NOMO-1 treated with DMSO at 0.1 percent for 48 hours (cell line): ENCODE data around the gene RRP1B.
A peak's percentile ranks its signal among the peaks of the same experiment; 100 is the strongest.
"Not testable (repeated sequence)": the region's sequence is repeated elsewhere in the genome, so short reads cannot be mapped to it uniquely, and the experiment has no call there.

Experiments used
- DNase-seq: peaks from one replicate; lab custom pipeline; 2025; ENCODE audit not compliant: unreplicated experiment; lab: John Stamatoyannopoulos, UW

Gene RRP1B, protein sequence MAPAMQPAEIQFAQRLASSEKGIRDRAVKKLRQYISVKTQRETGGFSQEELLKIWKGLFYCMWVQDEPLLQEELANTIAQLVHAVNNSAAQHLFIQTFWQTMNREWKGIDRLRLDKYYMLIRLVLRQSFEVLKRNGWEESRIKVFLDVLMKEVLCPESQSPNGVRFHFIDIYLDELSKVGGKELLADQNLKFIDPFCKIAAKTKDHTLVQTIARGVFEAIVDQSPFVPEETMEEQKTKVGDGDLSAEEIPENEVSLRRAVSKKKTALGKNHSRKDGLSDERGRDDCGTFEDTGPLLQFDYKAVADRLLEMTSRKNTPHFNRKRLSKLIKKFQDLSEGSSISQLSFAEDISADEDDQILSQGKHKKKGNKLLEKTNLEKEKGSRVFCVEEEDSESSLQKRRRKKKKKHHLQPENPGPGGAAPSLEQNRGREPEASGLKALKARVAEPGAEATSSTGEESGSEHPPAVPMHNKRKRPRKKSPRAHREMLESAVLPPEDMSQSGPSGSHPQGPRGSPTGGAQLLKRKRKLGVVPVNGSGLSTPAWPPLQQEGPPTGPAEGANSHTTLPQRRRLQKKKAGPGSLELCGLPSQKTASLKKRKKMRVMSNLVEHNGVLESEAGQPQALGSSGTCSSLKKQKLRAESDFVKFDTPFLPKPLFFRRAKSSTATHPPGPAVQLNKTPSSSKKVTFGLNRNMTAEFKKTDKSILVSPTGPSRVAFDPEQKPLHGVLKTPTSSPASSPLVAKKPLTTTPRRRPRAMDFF

DNA sequence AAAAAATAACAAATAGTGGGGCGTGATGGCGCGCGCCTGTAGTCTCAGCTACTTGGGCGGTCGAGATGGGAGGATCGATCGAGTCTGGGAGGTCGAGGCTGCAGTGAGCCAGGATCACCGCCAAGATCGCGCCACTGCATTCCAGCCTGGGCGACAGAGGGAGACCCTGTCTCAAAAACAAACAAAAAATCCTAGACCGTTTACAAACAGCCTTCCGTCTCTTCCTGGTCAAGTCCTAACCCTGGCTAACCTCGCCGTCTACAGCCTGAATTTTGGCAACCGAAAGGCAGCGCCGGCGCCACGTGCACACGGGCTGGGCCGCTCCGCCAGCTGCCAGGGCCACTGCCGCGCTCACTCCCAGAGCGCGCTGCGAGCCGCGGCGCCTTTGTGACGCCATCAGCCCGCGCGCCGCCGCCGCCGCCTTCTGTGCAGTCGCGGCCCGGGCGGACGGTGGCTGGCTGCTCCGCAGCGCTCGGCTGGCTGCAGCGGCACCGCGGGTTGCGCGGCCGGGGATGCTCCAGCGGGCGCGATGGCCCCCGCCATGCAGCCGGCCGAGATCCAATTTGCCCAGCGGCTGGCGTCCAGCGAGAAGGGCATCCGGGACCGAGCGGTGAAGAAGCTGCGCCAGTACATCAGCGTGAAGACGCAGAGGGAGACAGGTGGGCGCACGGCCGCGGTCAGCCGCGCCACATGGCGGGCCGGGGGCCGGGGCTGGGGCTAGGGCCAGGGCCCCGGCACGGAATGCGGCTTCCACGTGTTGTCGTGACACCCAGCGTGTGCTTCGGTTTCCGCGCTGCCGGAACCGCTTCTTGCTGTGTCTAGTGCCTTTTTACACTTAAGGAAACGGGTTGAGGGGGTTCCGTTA lies at the start of gene RRP1B, which contains the start of gene HSF2BP:
TSS of gene RRP1B (plus strand) at position 425 of the 865 bp plus-strand sequence. CDS start at position 530, 105 bp downstream.
TSS of gene HSF2BP (minus strand) at position 353 of the 865 bp plus-strand sequence. CDS start 1,392 bp downstream, outside the sequence.
- peak; percentile 78 for DNase-seq

DNA sequence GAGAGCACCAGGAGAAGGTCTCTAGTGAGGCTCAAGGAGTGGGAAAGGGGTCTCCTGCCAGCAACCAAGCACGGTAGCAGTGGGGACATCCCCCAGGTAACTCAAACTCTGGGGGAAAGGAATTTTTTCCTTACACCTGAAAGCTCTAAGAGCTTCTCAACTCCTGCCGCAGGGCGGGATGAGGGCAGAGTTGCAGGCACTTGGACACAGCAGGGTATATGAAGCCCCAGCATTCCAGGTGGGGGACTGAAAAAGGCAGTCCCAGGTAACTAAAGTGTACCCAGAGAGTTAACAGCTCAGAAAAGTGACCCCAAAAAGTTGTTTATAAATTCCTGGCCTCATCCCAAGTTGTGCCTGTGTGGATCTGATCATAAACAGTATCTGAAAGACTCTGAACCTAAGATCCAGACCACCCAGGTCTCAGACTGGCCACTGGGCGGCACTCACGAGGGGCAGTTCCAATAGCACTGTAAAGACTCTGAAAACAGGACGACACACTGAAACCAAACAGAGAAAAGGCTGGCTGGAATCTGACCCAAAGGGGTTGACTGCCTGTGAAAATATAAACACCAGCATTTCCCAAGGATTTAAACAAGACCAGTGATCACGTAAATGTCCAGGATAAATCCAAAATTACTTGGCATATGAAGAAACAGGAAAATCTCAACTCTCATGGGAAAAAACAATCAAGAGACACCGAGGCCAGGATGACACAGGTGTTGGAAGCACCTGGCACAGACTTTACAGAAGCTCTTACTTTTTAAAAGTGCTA lies 47.6 kb upstream of the RRP1B start:
- DNase-seq = peak; percentile 33

DNA sequence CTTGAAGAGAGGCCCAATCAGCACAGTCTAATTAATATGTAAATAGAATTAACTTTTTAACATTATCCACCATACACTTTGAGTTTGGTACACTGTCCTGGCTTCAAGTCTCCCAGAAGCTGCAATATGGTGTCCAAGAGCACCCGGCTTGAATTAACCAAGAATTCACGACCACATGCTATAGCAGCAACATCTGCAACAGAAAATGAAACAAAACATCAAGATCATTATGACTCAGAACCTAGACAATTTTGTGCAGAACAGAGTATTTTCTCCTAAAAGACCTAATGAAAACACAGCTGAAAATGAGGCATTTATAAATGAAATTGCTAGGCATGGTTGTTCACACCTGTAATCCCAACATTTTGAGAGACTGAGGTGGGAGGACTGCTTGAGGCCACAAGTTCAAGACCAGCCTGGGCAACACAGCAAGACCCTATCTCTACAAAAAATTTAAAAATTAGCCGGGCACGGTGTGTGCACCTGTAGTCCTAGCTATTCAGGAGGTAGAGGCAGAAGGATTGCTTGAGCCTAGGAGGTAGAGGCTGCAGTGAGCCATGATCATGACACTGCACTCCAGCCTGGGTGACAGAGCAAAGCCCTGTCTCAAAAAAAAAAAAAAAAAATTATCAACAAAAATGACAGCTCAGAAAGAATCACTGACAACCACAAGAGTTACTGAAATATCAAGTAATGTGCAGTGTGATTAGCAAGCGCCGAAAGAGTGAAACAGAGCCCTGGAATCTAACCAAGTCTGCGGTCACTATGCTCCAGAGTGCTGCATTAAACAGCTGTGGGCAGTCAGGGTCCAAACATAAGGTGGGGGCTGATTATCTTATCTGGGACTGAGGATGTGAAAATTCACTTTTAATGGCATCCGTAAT lies 45.4 kb upstream of the RRP1B start:
- DNase-seq = no peak

DNA sequence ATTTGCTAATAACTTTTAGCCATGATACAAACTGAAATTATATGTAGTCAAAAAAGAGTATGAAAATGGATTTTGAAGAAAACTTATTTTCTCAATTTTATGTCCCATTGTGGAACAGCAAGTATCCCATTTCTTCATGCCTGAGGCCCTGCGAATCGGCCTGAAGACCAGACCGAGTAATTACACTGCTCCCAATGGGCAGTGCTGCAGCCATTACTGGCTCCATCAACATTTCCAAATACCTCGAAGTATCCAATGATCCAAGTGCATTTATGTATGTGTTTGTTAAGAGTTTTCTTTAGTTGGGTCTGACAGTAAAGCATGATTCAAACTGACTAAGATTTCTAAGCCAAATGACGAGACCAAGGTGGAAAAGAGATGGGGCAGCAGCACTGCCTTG lies 44.5 kb upstream of the RRP1B start:
- no peak for DNase-seq

DNA sequence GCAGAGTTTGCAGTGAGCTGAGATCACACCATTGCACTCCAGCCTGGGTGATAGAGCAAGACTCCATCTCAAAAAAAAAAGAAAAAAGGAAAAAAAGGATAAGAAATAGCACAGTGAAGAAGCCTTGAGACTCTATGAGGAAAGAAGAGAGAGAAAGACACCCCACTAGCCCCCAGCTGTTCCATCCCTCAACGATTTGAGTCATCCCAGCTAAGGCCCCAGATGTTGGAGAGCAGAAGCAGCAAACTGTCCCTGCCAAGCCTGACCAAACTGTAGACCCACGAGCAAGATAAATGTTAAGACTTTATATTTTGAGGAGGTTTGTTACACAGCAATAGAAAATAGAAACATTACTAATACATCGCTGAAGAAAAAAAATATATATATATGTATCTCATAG lies 42.5 kb upstream of the RRP1B start:
- DNase-seq = not testable (repeated sequence)

DNA sequence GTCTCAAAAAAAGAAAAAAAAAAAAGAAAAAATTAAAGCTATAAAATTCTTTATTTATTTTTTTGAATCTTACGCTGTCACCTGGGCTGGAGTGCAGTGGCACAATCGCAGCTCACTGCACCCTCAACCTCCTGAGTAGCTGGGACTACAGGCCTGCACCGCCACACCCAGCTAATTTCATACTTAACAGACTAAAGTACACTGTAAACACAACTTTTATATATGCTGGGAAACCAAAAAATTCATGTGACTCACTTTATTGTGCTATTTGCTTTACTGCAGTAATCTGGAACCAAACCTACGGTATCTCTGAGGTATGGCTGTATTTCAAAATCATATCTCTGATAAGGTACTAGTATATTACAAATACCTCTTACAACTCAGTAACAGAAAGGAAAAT lies 40.4 kb upstream of the RRP1B start:
- DNase-seq = no peak

DNA sequence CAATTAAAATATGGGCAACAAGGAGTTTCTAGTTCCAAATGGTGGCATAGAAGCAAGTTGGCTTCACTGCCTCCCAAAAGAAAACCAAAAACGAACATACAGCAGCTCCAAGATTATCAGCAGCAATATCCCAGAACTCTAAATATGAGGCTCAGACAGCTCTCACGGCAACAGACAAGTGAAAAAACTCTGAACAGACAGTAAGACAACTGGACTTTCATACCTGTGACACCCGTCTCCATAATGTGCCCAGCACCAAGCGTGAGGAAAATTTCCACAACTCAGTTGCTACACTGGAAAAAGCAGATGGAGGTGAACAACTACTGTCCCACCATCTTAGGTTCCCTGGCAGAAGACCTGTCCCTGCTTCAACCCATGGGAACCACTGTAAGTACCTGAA lies 40.0 kb upstream of the RRP1B start:
- no peak for DNase-seq

DNA sequence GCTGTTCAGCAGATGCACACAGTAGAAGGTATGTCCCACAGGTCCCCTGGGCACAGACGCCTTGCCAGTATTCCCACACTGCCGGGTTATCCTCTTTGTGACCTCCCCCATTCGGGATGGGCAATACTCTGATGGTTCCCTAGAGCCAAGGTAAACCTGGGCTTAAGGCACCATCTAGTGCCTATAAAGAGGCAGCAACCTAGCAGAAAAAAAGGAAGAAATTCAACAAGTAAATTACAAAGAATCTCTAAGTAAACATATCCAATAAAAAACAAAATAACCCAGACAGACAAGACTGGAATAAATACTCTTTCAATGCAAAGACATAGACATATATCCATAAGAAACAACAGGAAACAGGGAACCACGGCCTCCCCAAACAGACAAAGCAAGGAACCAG lies 39.5 kb upstream of the RRP1B start:
- DNase-seq = no peak

DNA sequence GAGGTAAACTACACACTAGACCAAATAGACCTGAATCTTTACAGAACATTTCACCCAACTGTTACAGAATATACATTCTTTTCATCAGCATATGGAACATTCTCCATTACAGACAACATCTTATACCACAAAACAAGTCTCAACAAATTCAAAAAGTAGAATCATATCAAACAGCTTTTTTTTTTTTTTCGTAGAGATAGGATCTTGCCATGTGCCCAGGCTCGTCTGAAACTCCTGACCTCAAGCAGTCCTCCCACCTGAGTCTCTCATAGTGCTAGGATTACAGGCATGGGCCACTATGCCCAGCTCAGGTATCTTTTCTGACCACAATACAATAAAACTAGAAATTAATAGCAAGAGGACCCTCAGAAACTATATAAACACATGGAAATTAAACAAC lies 36.6 kb upstream of the RRP1B start:
- no peak for DNase-seq

DNA sequence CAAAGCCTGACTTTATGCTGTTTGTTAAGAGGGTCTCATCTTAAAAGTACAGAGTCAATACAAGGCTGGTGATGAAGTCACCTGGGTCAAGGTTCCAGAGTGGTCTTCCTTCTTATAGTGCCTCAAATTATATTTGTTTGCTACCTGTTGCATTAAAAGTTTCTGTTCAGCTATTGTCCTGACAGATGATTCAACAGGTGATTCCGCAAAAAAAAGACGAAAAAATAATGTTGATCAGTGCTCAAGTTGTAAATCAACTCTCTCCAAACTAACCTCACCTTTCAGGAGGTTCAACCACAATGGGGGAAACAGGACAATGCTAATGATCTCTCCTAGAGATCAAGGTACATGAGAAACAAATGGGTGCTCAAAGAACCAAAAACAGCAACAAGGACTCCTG lies 35.8 kb upstream of the RRP1B start:
- DNase-seq = no peak

DNA sequence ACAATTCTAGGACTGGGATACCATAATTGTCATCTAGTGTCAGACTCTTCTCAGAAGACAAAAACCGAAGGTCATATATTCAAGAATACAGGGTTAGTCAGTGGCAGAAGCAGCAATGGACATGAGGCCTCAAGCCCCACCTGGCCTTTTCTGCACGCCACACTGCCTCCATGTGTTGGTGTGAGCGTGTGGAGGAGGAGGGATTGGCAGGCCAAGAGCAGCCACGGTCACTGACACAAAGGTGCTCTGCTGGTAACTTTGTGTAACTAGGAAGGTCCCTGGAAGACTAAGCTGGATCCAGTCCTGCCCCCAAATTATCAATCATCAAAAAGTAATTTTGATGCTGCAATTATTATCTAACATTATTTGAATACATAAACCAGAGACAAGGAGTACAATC lies 35.0 kb upstream of the RRP1B start:
- DNase-seq = no peak

DNA sequence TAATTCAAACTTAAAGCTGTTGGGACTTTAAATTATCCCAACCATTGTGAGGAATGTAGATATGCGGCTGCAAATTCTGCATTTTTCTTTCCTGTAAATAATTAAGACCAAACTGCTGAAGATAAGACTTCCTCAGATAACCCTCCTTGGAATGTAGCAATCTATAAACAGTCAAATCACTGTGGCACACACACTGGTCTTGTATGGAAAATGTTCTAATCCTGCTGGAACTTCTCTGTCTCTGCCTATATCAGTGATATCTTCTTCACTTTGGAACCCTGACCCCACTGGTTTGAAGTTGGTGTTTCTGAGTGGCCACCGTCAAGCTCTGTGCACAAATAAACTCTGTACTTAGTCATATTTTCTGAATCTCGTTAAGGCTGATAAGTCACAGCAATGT lies 33.0 kb upstream of the RRP1B start:
- DNase-seq = no peak

DNA sequence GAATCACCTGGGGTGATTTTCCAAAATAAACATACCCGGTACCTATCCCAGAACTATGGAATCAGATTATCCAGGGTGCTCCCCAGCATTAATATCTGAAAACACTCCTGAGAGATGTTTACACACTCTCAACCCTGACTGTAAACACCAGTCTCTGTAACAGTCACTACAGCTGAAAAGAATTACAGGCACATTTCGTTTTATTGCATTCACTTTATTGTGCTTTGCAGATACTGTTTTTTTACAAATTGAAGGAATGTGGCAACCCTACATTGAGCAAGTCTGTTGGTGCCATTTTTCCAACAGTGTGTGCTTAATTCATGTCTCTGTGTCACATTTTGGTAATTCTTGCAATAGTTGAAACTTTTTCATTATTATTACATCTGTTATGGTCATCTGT lies 31.8 kb upstream of the RRP1B start:
- DNase-seq = no peak

DNA sequence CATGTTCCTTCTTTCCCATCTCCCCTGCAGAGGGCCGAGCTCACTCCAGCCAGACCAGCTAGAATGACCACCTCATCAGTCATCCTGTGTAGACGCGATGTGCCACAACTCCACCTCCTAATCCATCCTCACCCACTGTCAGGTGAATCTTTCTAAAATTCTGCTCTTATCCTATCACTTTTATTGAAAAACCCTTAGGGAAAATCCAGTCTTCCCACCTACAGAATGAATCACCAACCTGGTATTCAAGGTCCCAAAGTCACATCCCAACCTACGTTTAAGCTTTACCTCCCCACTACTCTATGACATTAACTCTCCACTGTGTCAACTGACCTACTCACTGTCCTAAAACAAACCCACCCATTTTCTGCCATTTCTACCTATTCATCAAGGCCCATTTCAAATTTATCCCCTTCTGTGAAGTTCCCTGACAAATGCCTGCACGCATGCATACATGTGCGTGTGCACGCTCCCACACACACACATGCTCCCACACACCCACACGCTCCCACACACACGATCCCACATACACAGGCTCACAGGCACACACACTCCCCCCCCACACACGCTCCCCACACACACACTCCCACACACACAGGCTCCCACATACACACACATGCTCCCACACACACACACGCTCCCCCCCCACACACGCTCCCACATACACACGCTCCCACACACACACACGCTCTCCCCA lies 27.8 kb upstream of the RRP1B start:
- no peak for DNase-seq

DNA sequence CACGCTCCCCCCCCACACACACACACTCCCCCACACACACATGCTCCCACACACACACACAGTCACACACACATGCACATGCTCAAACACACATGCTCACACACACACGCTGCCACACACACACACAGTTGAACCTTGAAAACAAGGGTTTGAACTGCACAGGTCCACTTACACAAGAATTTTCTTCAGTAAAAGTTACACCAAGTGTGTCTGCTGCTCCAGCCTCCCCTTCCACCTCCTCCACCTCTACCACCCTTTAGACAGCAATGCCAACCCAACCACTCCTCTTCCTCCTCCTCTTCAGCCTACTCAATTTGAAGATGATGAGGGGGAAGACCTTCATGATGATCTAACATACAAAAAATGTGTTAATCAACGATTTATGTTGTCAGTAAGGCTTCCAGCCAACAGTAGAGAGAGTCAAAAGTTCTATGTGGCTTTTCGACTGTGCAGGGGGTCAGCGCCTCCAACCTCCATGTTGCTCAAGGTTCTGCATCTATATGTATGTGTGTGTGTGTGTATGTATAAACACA lies 26.9 kb upstream of the RRP1B start:
- DNase-seq = no peak

DNA sequence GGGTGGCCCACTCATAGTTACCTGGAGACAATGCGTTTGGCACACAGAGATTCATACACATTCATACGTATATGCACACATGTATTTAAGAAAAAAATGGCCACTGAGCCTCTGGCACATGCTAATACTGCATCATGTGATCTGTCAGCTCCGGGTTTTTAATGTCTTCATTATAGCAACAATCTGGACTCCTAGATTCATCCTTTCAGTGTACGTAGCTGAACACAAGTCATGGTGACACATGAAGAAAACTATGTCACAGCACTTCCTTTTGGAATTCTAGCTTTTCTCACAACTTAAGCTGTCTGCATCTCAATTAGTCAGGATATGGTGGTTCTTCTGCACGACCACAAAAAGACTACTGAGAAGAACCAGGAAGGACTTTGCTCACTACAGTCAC lies 24.7 kb upstream of the RRP1B start:
- no peak for DNase-seq

DNA sequence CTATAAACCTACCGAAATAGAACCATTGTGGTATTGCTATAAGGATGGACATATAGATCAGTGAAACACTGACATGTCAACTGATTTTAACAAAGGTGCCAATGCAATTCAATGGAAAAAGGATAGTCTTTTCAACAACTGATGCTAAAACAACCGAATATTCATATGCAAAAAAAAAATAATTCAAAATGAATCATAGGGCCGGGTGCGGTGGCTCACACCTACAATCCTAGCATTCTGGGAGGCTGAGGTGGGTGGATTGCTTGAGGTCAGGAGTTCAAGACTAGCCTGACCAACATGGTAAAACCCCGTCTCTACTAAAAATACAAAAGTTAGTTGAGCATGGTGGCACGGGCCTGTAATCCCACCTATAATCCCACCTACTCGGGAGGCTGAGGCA lies 23.9 kb upstream of the RRP1B start:
- DNase-seq = no peak

DNA sequence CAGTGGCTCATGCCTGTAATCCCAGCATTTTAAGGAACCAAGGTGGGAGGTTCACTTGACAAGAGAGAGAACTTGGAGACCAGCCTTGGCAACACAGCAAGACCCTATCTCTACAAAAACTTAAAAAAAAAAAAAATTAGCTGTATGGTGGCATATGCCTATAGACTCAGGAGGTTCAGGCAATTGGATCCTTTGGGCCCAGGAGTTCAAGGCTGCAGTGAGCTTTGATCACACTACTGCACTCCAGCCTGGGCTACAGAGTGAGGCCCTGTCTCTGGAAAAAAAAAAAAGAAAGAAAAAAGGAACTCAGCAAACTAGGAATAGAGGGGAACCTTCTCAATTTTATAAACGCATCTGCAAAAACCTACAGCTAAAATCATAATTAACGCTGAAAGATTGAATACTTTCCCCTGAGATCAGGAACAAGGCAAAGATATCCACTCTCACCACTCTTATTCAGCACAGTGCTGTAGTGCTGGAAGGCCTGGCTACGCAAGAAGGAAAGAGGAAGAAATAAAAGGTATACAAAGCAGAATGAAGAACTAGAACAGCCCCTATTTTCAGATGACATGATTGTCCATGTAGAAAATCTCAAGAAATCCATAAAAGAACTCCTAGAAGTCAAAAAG lies 21.7 kb upstream of the RRP1B start:
- peak; percentile 18 for DNase-seq
